KOPT-K1 (cell line): ENCODE results near the gene RHPN2.
A peak's percentile ranks its signal among the peaks of the same experiment; 100 is the strongest.
"Not testable (repeated sequence)": the region's sequence is repeated elsewhere in the genome, so short reads cannot be mapped to it uniquely, and the experiment has no call there.

Experiments
- H3K27ac ChIP-seq: fragments of 200-600 bp; sonication (generic); 2 replicates; pipeline ENCODE4 v1.5.1; 2016; ENCODE audit warnings: antibody characterized with exemption, mild to moderate bottlenecking, low read depth, low read length; ENCODE audit not compliant: poor library complexity, severe bottlenecking
- H3K36me3 ChIP-seq: fragments of 200-600 bp; sonication (generic); 2 replicates; pipeline ENCODE4 v1.5.1; 2017; ENCODE audit warnings: antibody characterized with exemption, mild to moderate bottlenecking, low read length, moderate library complexity; ENCODE audit not compliant: insufficient read depth
- H3K9me3 ChIP-seq: fragments of 200-600 bp; sonication (generic); 2 replicates; pipeline ENCODE4 v1.5.1; 2017; ENCODE audit warnings: antibody characterized with exemption, low read length, mild to moderate bottlenecking; ENCODE audit not compliant: insufficient read depth, poor library complexity, severe bottlenecking

The RHPN2 gene

GRCh38 chr19:33048806-33049676 lies 15.6 kb downstream of the RHPN2 start:
- Histone ChIP-seq H3K36me3 (no peaks in the 10 kb centered on the region), H3K9me3 (no peaks in the 10 kb centered on the region), H3K27ac (no peak overlapping the region)

- no peaks in the 10 kb centered on the region for H3K36me3 ChIP-seq
- no peaks in the 10 kb centered on the region for H3K9me3 ChIP-seq
- no peak overlapping the region for H3K27ac ChIP-seq
These were observed 17.3 kb downstream of the RHPN2 start for GRCh38 chr19:33047422-33047821.

GRCh38 chr19:33041828-33042160 lies 22.9 kb downstream of the RHPN2 start:
- H3K9me3 ChIP-seq, H3K27ac ChIP-seq, H3K36me3 ChIP-seq: not testable (repeated sequence)

GRCh38 chr19:33040994-33041827 lies 23.5 kb downstream of the RHPN2 start:
- H3K36me3 ChIP-seq = no peaks in the 10 kb centered on the region
- H3K9me3 ChIP-seq = no peaks in the 10 kb centered on the region
- no peak overlapping the region for H3K27ac ChIP-seq

- Histone ChIP-seq H3K36me3 (no peaks in the 10 kb centered on the region), H3K27ac (no peak overlapping the region), H3K9me3 (no peaks in the 10 kb centered on the region)
These were observed 24.9 kb downstream of the RHPN2 start for GRCh38 chr19:33039815-33040214.

GRCh38 chr19:33039108-33039599 lies 25.5 kb downstream of the RHPN2 start:
- Histone ChIP-seq H3K9me3 (no peaks in the 10 kb centered on the region), H3K27ac (no peak overlapping the region), H3K36me3 (no peaks in the 10 kb centered on the region)

- not testable (repeated sequence) for H3K36me3 ChIP-seq, H3K9me3 ChIP-seq
- H3K27ac ChIP-seq = peak overlapping the region; percentile 35
These were observed 27.3 kb downstream of the RHPN2 start for GRCh38 chr19:33037168-33038025.

- H3K27ac ChIP-seq = peak overlapping the region; percentile 35
- not testable (repeated sequence) for H3K9me3 ChIP-seq, H3K36me3 ChIP-seq
These were observed 28.1 kb downstream of the RHPN2 start for GRCh38 chr19:33036370-33037167.

- no peak overlapping the region for H3K27ac ChIP-seq
These were observed 29.2 kb downstream of the RHPN2 start for GRCh38 chr19:33035461-33035860.

GRCh38 chr19:33032218-33032781 lies 32.4 kb downstream of the RHPN2 start:
- Histone ChIP-seq H3K36me3 (no peaks in the 10 kb centered on the region), H3K27ac (no peak overlapping the region), H3K9me3 (peaks cover 16% of the 10 kb centered on the region)

More at GRCh38 chr19:33035461-33035860, 29.2 kb downstream of the RHPN2 start:
- H3K9me3 ChIP-seq = peaks cover 6% of the 10 kb centered on the region
- no peaks in the 10 kb centered on the region for H3K36me3 ChIP-seq

- Histone ChIP-seq H3K9me3 (peaks cover 16% of the 10 kb centered on the region), H3K36me3 (no peaks in the 10 kb centered on the region), H3K27ac (no peak overlapping the region)
These were observed 34.9 kb downstream of the RHPN2 start for GRCh38 chr19:33029746-33030303.

- H3K27ac ChIP-seq, H3K36me3 ChIP-seq: not testable (repeated sequence)
- peaks cover 13% of the 10 kb centered on the region for H3K9me3 ChIP-seq
These were observed 38.1 kb downstream of the RHPN2 start for GRCh38 chr19:33026602-33027001.

GRCh38 chr19:33025468-33026238 lies 39.0 kb downstream of the RHPN2 start:
- not testable (repeated sequence) for H3K27ac ChIP-seq, H3K36me3 ChIP-seq
- peaks cover 12% of the 10 kb centered on the region for H3K9me3 ChIP-seq
